K562 (cell line): ENCODE data around the gene GPR50. TPM values are rescaled to one million over a fixed set of nuclear protein-coding genes. Genes with fewer than 3 reads are reported as not detected.

Experiments used
- ATAC-seq: fragments of 200-7000 bp; cut with Tn5 transposase; 3 replicates; pipeline ENCODE4 v1.9.1; 2020; ENCODE audit warnings: moderate library complexity
- BruUV-seq: library from RNA; stranded (reverse); fragments of 400-500 nt; replicated peaks from 2 replicates; lab custom pipeline; 2021; lab: Mats Ljungman, UMichigan
- CTCF ChIA-PET: fragments of 300-600 bp; formaldehyde crosslinking; extraction: SDS; loops from one replicate; lab custom pipeline; 2021; ENCODE audit warnings: low intra/inter-chr PET ratio; lab: Yijun Ruan, JAX
- POLR2A ChIA-PET: fragments of 300-600, 350-650 bp; sonication (Branson Sonifier 250); formaldehyde crosslinking; extraction: SDS; loops from one replicate; lab custom pipeline; 2021; ENCODE audit warnings: antibody characterized with exemption, inconsistent platforms; lab: Yijun Ruan, JAX
- DNase-seq, 4 experiments: peaks; one replicate each; pipeline versions ENCODE4 v3.0.0 to v3.0.0-alpha.2; 2011 to 2018; ENCODE audit warnings: low spot score in 3 of 4, mixed read lengths in 3 of 4; ENCODE audit errors: extremely low read depth in 1 of 4
- FAIRE-seq: peaks from 2 replicates; lab custom pipeline; 2011; peaks lifted over from hg19 to GRCh38; lab: Jason Lieb, UNC
- H2AFZ ChIP-seq: 2 replicates; pipeline ENCODE4 v1.6.0; 2011; ENCODE audit warnings: low read depth, low read length, control low read depth, inconsistent platforms
- H3K27ac ChIP-seq: fragments of 200-600 bp; 3 replicates; pipeline ENCODE4 v1.8.0; 2011; ENCODE audit warnings: low read depth, mild to moderate bottlenecking, control low read depth, inconsistent platforms, low read length, moderate library complexity, mixed read lengths; ENCODE audit errors: extremely low read depth
- H3K27me3 ChIP-seq, 2 experiments: fragments of 300-600 bp in 1 of 2; 2 replicates in 1 of 2; 3 replicates in 1 of 2; pipeline versions ENCODE4 v1.6.0 to v1.8.0; 2011; ENCODE audit warnings: inconsistent platforms in 2 of 2, low read length in 2 of 2, mild to moderate bottlenecking in 1 of 2, mixed read lengths in 1 of 2, moderate library complexity in 1 of 2; ENCODE audit not compliant: control insufficient read depth in 2 of 2, insufficient read depth in 2 of 2
- H3K36me3 ChIP-seq: fragments of 300-600 bp; 3 replicates; pipeline ENCODE4 v1.8.0; 2011; ENCODE audit warnings: mild to moderate bottlenecking, low read length, inconsistent platforms; ENCODE audit not compliant: control insufficient read depth, insufficient read depth
- H3K4me1 ChIP-seq, 2 experiments: fragments of 200-600 bp in 1 of 2; replicated peaks in 1 of 2; 2 replicates in 1 of 2; 3 replicates in 1 of 2; pipeline versions ENCODE4 v1.5.1 to v1.8.0; 2011; ENCODE audit warnings: inconsistent platforms in 2 of 2, low read length in 2 of 2, mild to moderate bottlenecking in 1 of 2, mixed read lengths in 1 of 2, moderate library complexity in 1 of 2; ENCODE audit not compliant: control insufficient read depth in 2 of 2, insufficient read depth in 2 of 2
- H3K4me2 ChIP-seq: 2 replicates; pipeline ENCODE4 v1.6.1; 2011; ENCODE audit warnings: low read length, control low read depth, inconsistent platforms, mixed read lengths; ENCODE audit not compliant: insufficient read depth
- H3K4me3 ChIP-seq: fragments of 200-600 bp; sonication (generic), shearing (Covaris generic); 2 replicates; pipeline ENCODE4 v1.5.1; 2016; ENCODE audit warnings: control low read depth, inconsistent platforms
- H3K79me2 ChIP-seq: fragments of 200-600 bp; 3 replicates; pipeline ENCODE4 v1.8.0; 2011; ENCODE audit warnings: low read length, inconsistent platforms; ENCODE audit not compliant: control insufficient read depth, insufficient read depth
- H3K9ac ChIP-seq, 2 experiments: 2 replicates each; pipeline versions ENCODE4 v1.6.0 to v1.6.1; 2011; ENCODE audit warnings: low read depth in 2 of 2, low read length in 2 of 2, control low read depth in 1 of 2, inconsistent platforms in 1 of 2, mild to moderate bottlenecking in 1 of 2, mixed read lengths in 1 of 2; ENCODE audit not compliant: insufficient read depth in 1 of 2
- H3K9me1 ChIP-seq: one replicate; pipeline ENCODE4 v1.6.0; 2011; ENCODE audit warnings: inconsistent platforms, mild to moderate bottlenecking, low read length, moderate library complexity; ENCODE audit not compliant: control insufficient read depth, insufficient read depth
- H3K9me3 ChIP-seq: replicated peaks from 2 replicates; pipeline ENCODE4 v1.5.1; 2011; ENCODE audit warnings: low read depth, low read length, inconsistent platforms; ENCODE audit not compliant: control insufficient read depth, insufficient read depth
- H4K20me1 ChIP-seq: replicated peaks from 2 replicates; pipeline ENCODE4 v1.6.1; 2011; ENCODE audit warnings: low read length, inconsistent platforms, mixed read lengths; ENCODE audit not compliant: control insufficient read depth, insufficient read depth
- CBFB ChIP-seq: sonication (generic); formaldehyde crosslinking; IDR thresholded peaks from 2 replicates; pipeline ENCODE4 v1.4.0; 2020; ENCODE audit warnings: mild to moderate bottlenecking, missing genetic modification reagents
- KAT7 ChIP-seq: sonication (generic); formaldehyde crosslinking; IDR thresholded peaks from 2 replicates; pipeline ENCODE4 v1.8.0; 2022; ENCODE audit warnings: missing genetic modification reagents, mild to moderate bottlenecking, borderline replicate concordance
- MBD2 ChIP-seq: sonication (generic); IDR thresholded peaks from 2 replicates; pipeline ENCODE4 v1.6.1; 2016; ENCODE audit warnings: low read depth, borderline replicate concordance
- PKNOX1 ChIP-seq: fragments of 450-650 bp; IDR thresholded peaks from 2 replicates; pipeline ENCODE4 v1.6.1; 2016
- RAD21 ChIP-seq, 2 experiments: fragments of 250-450 bp in 1 of 2; fragments of 450-650 bp in 1 of 2; sonication (Bioruptor Pico) in 1 of 2; formaldehyde crosslinking in 1 of 2; IDR thresholded peaks in 1 of 2; conservative IDR thresholded peaks in 1 of 2; 2 replicates each; pipeline versions ENCODE4 v1.4.0 to v1.8.0; 2020 to 2022; ENCODE audit warnings: mild to moderate bottlenecking in 2 of 2, moderate library complexity in 1 of 2
- RFX7 ChIP-seq: fragments of 250-450 bp; sonication (Bioruptor Pico); IDR thresholded peaks from 2 replicates; pipeline ENCODE4 v1.5.1; 2021; ENCODE audit warnings: mild to moderate bottlenecking
- THRAP3 ChIP-seq: fragments of 450-650 bp; IDR thresholded peaks from 2 replicates; pipeline ENCODE4 v1.6.1; 2016; ENCODE audit warnings: mild to moderate bottlenecking, inconsistent platforms, borderline replicate concordance
- WGBS: fragments of 100-300 bp; shearing (Covaris generic); methylation state at CpG from one replicate; pipeline ENCODE4 v1.1.6; 2016; ENCODE audit warnings: low coverage, mixed read lengths; ENCODE audit not compliant: insufficient coverage; ENCODE audit errors: missing lambda C conversion rate; 5-methylcytosine and 5-hydroxymethylcytosine counted together
- in situ Hi-C: fragments of 300-500 bp; cut with MboI; formaldehyde crosslinking; loops from 4 replicates; pipeline ENCODE4 v1.15.0; 2018; ENCODE audit warnings: inconsistent platforms, mixed read lengths
- intact Hi-C: fragments of 100-400 bp; cut with micrococcal nuclease; formaldehyde crosslinking; loops from 2 replicates; pipeline ENCODE4 v1.14.2; 2022
- polyA plus RNA-seq, 8 experiments: library from polyadenylated mRNA; depleted of rRNA in 4 of 8; stranded (reverse) in 5 of 8; unstranded in 3 of 8; fragments of >200 nt; fragmentation: Nextera tagmentation in 2 of 8; fragmentation: Illumina TruSeq in 1 of 8; extraction: Ambion mirVana in 2 of 8; extraction: Trizol in 1 of 8; gene quantifications; 2 replicates each; pipeline versions ENCODE4 v1.2.1 to v1.2.3, GENCODE V29; 2011 to 2014; ENCODE audit warnings: inconsistent platforms in 1 of 8, missing spikeins in 1 of 8
- total RNA-seq, 7 experiments: library from RNA; depleted of rRNA in 6 of 7; stranded (reverse); fragments of >200 nt in 6 of 7; fragmentation: Illumina TruSeq in 2 of 7; extraction: Trizol in 2 of 7; gene quantifications; 2 replicates each; pipeline versions ENCODE4 v1.2.1 to v1.2.3, GENCODE V29; 2011 to 2021; ENCODE audit warnings: low replicate concordance in 1 of 7

GPR50 gene
- total and polyA plus RNA-seq, 9 of the 15 experiments (the other 6 are each of a cell fraction or from before 2014, with no cell fraction given): 0.03 TPM; not detected in 8

- TF ChIP-seq RAD21 (CRISPR knock-in tag; conservative IDR thresholded peaks at IDR 0.05 in 1 of 2, IDR thresholded peaks at IDR 0.05 in 1 of 2): peak; percentile 30 to 65; a peak in 3 of 4 replicates
These were observed 23.3 kb upstream of the GPR50 start (continued) for GRCh38 chrX:151153086-151153485.

GRCh38 chrX:151153667-151154066, 22.7 kb upstream of the GPR50 start:
- 0% methylated on average over 6 of the region's 6 CpGs for WGBS
- Histone ChIP-seq H3K9ac (no peak overlapping the region), H3K4me3 (no peak overlapping the region), H3K4me1 (no peaks in the 10 kb centered on the region; a peak in 1 of 5 replicates), H4K20me1 (no peaks in the 10 kb centered on the region), H2AFZ (no peak overlapping the region), H3K27ac (no peak overlapping the region), H3K9me1 (no peaks in the 10 kb centered on the region), H3K36me3 (no peaks in the 10 kb centered on the region), H3K79me2 (no peaks in the 10 kb centered on the region), H3K9me3 (no peaks in the 10 kb centered on the region), H3K27me3 (no peaks in the 10 kb centered on the region), H3K4me2 (no peak overlapping the region)
- in situ Hi-C loops: loop anchor here (5.0 to 25.0 kb wide), 3 partner anchors 209 to 529 kb away; no protein-coding TSS in a partner anchor
- ChIA-PET POLR2A (interaction anchor here (0.6 kb wide), 1 partner anchor 164 kb away, joined by 3 read pairs; no protein-coding TSS in a partner anchor), CTCF (interaction anchor here (1.1 to 1.7 kb wide), 2 partner anchors 335 to 527 kb away, joined by 5 to 6 read pairs; no protein-coding TSS in a partner anchor)
- DNase-seq: no peak
- no TSS peak for BruUV-seq
- TF ChIP-seq RFX7 (CRISPR knock-in tag) (no peak), PKNOX1 (no peak), THRAP3 (no peak), MBD2 (no peak), CBFB (no peak), KAT7 (CRISPR knock-in tag) (no peak)
- no peak for ATAC-seq
- FAIRE-seq: no peak
- intact Hi-C loops: loop anchor here (5.0 kb wide), 4 partner anchors 209 to 1479 kb away; no protein-coding TSS in a partner anchor
